Panc1 (cell line): ENCODE results near the gene KRTAP9-2.

Experiments
- CTCF ChIP-seq: fragments of 450-650 bp; IDR thresholded peaks from 2 replicates; pipeline ENCODE4 v1.5.1; 2017; ENCODE audit warnings: mild to moderate bottlenecking
- POLR2AphosphoS5 ChIP-seq: IDR thresholded peaks from 2 replicates; pipeline ENCODE4 v1.6.1; 2012; ENCODE audit warnings: mild to moderate bottlenecking, low read depth, low read length, moderate library complexity
- SIN3A ChIP-seq: IDR thresholded peaks from 2 replicates; pipeline ENCODE4 v1.6.1; 2012; ENCODE audit warnings: low read depth, mild to moderate bottlenecking, low read length, moderate library complexity, borderline replicate concordance; ENCODE audit not compliant: insufficient read depth
- TCF7L2 ChIP-seq: IDR thresholded peaks from 2 replicates; pipeline ENCODE4 v1.6.1; 2011; ENCODE audit warnings: mild to moderate bottlenecking, low read depth, low read length, inconsistent platforms
- TF ChIP-seq, protein P1 (sequence below), 2 experiments: IDR thresholded peaks; 2 replicates each; pipeline ENCODE4 v1.6.1; 2011 to 2012; ENCODE audit warnings: low read depth in 2 of 2, control low read depth in 1 of 2, low read length in 1 of 2, mild to moderate bottlenecking in 1 of 2, moderate library complexity in 1 of 2; ENCODE audit not compliant: insufficient read depth in 1 of 2

DNA sequence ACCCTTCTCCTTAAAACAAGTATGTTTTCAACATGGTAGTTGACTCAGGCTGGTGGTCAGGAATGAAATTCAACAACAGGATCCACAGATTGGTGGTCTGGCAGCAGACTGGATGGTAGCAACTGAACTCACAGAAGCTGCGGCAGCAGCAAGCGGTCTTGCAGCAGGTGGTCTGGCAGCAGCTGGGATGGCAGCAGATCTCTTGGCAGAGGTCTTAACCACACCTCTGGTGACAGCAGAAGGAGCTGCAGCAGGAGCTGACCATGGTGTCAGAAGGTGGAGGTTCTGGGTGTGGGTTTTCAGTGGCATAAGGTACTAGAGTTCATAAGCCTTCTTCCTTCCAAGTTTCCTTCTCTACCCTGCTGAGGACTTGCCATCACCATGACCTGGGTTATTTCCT, 39.6 kb upstream of the KRTAP9-2 start:
- TF ChIP-seq CTCF = no peak
- TF ChIP-seq SIN3A = no peak
- TF ChIP-seq POLR2AphosphoS5 = no peak
- TF ChIP-seq, protein P1, sequence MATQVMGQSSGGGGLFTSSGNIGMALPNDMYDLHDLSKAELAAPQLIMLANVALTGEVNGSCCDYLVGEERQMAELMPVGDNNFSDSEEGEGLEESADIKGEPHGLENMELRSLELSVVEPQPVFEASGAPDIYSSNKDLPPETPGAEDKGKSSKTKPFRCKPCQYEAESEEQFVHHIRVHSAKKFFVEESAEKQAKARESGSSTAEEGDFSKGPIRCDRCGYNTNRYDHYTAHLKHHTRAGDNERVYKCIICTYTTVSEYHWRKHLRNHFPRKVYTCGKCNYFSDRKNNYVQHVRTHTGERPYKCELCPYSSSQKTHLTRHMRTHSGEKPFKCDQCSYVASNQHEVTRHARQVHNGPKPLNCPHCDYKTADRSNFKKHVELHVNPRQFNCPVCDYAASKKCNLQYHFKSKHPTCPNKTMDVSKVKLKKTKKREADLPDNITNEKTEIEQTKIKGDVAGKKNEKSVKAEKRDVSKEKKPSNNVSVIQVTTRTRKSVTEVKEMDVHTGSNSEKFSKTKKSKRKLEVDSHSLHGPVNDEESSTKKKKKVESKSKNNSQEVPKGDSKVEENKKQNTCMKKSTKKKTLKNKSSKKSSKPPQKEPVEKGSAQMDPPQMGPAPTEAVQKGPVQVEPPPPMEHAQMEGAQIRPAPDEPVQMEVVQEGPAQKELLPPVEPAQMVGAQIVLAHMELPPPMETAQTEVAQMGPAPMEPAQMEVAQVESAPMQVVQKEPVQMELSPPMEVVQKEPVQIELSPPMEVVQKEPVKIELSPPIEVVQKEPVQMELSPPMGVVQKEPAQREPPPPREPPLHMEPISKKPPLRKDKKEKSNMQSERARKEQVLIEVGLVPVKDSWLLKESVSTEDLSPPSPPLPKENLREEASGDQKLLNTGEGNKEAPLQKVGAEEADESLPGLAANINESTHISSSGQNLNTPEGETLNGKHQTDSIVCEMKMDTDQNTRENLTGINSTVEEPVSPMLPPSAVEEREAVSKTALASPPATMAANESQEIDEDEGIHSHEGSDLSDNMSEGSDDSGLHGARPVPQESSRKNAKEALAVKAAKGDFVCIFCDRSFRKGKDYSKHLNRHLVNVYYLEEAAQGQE (IDR thresholded peaks at IDR 0.05; ENCODE audit: insufficient read depth in 1 of 2, low read depth in 2 of 2, low read length in 1 of 2) = 0 out of 4 replicates have a peak, but pooled peaks have one; percentile 39
- no peak for TF ChIP-seq TCF7L2
